Measurements from ENCODE around the gene KMT2B.

- no peak for TF ChIP-seq ZNF281 (CRISPR knock-in tag; IDR thresholded peaks at IDR 0.05)
- no peak for TF ChIP-seq JAZF1 (CRISPR knock-in tag; IDR thresholded peaks at IDR 0.05)
- TF ChIP-seq CTCF (IDR thresholded peaks at IDR 0.05): no peak
- no peak for TF ChIP-seq ELF4 (CRISPR knock-in tag; IDR thresholded peaks at IDR 0.05; ENCODE audit: low read depth)
- no peak for TF ChIP-seq SP1 (CRISPR knock-in tag; conservative IDR thresholded peaks at IDR 0.05)
Observed at GRCh38 chr19:35722897-35723296, 5.1 kb downstream of the KMT2B start.
